AG10803 (cell line): ENCODE results near the gene ZMIZ1.
A peak's percentile ranks its signal among the peaks of the same experiment; 100 is the strongest.

Source experiments
- DNase-seq: peaks from one replicate; pipeline ENCODE4 v3.0.0; 2010; ENCODE audit warnings: low read depth
- H3K4me3 ChIP-seq: 2 replicates; pipeline ENCODE4 v1.5.1; 2011; ENCODE audit warnings: mild to moderate bottlenecking, low read length, control low read depth
- CTCF ChIP-seq: conservative IDR thresholded peaks from 2 replicates; pipeline ENCODE4 v1.5.1; 2011; ENCODE audit warnings: mild to moderate bottlenecking, low read length, control low read depth, inconsistent platforms

ZMIZ1 gene

GRCh38 chr10:79079490-79080355 lies 11.0 kb downstream of the ZMIZ1 start:
- H3K4me3 ChIP-seq, result no peak overlapping the region
- TF ChIP-seq CTCF, result no peak
- DNase-seq, result peak; percentile 63

- peak; percentile 93 for DNase-seq
- H3K4me3 ChIP-seq, result no peak overlapping the region
- no peak; the same call in 1 of the 2 replicates for TF ChIP-seq CTCF
Observed at GRCh38 chr10:79081353-79082034, 12.7 kb downstream of the ZMIZ1 start.

GRCh38 chr10:79082035-79082373 lies 13.2 kb downstream of the ZMIZ1 start:
- TF ChIP-seq CTCF, result no peak
- H3K4me3 ChIP-seq, result no peak overlapping the region
- no peak for DNase-seq

GRCh38 chr10:79082631-79083596 lies 14.1 kb downstream of the ZMIZ1 start:
- no peak for TF ChIP-seq CTCF
- H3K4me3 ChIP-seq, result no peak overlapping the region
- no peak for DNase-seq

- peak; percentile 91 for DNase-seq
- H3K4me3 ChIP-seq, result no peak overlapping the region
- TF ChIP-seq CTCF, result no peak
Observed at GRCh38 chr10:79084012-79084971, 15.5 kb downstream of the ZMIZ1 start.

- TF ChIP-seq CTCF, result no peak
- no peak for DNase-seq
- no peak overlapping the region for H3K4me3 ChIP-seq
Observed at GRCh38 chr10:79084972-79085597, 16.3 kb downstream of the ZMIZ1 start.
